GM12873 (cell line): ENCODE data around the gene ITGA5.

Experiments used
- TF ChIP-seq, protein P1 (sequence below): IDR thresholded peaks from 2 replicates; pipeline ENCODE4 v1.5.1; 2012; ENCODE audit warnings: low read depth, mild to moderate bottlenecking, moderate library complexity, low read length, control low read depth; ENCODE audit not compliant: insufficient read depth; ENCODE audit errors: missing control alignments

The ITGA5 gene

GRCh38 chr12:54374562-54375258, 44.4 kb downstream of the ITGA5 start:
- TF ChIP-seq, protein P1, sequence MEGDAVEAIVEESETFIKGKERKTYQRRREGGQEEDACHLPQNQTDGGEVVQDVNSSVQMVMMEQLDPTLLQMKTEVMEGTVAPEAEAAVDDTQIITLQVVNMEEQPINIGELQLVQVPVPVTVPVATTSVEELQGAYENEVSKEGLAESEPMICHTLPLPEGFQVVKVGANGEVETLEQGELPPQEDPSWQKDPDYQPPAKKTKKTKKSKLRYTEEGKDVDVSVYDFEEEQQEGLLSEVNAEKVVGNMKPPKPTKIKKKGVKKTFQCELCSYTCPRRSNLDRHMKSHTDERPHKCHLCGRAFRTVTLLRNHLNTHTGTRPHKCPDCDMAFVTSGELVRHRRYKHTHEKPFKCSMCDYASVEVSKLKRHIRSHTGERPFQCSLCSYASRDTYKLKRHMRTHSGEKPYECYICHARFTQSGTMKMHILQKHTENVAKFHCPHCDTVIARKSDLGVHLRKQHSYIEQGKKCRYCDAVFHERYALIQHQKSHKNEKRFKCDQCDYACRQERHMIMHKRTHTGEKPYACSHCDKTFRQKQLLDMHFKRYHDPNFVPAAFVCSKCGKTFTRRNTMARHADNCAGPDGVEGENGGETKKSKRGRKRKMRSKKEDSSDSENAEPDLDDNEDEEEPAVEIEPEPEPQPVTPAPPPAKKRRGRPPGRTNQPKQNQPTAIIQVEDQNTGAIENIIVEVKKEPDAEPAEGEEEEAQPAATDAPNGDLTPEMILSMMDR: no peak

GRCh38 chr12:54373649-54374561, 45.2 kb downstream of the ITGA5 start:
- TF ChIP-seq, protein P1: no peak

DNA sequence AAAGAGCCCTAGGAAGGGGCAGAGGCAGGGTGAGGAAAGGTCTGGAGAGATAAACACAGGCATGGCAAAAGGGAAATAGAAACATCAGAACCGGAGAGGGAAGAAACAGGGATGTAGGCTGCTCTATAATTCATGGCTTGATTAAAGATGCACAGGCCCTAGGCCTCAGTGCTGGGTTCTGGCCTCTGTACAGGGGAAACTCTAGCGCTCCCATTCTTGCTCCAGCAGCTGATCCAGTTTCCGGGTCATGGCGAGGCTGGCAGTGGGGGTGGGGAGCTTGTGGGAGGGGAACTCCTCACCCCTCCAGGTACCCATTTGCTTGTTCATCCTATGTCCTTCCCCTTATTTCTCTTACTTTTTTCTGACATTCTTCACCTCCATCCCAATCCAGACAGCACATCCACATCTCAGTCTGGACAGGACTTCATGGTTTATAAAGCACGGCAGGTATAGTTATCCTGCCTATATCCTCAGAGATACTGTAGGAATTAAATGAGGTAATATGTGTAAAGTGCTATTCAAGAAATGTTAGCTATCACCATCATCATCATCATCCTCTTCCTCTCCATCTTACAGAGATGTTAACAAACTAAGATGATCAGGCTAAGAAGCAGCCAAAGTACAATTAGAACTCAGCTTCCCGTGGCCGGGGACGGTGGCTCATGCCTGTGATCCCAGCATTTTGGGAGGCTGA, 46.8 kb downstream of the ITGA5 start:
- TF ChIP-seq, protein P1: no peak

- TF ChIP-seq, protein P1: no peak
These were observed 47.5 kb downstream of the ITGA5 start for GRCh38 chr12:54371328-54372112.

GRCh38 chr12:54370171-54370730, 48.8 kb downstream of the ITGA5 start:
- TF ChIP-seq, protein P1: peak; percentile 79

DNA sequence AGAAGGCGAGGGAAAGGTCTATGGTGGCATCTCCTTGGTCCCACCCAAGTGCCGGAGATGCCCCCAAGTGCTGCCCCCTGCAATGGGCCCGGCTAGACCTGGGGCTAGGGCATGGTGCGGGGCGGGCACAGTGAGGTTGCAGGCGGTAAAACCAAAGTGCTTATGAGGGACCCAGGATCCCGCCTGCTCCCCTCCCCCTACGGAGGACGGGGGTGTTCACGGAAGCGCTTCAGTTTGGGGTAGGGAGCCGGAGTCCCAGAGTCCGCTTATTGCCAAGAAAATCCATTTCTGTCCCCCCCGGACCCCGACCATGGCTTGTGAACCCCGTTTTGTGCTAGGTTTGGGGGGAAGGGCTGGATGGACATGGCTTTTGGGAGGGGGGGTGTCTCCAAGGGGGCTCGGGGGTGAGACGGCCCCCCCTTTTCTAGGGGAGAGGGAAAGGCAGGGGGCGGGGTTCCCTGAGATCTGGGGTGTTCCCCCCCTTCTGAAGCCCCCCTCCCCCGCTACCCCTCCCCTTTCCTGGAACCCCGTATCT, 49.4 kb downstream of the ITGA5 start:
- TF ChIP-seq, protein P1: no peak
